ENCODE data around the gene COL4A2. TPM values are rescaled to one million over a fixed set of nuclear protein-coding genes. Genes with fewer than 3 reads are reported as not detected.

Gene COL4A2
- total RNA-seq, 4 donors from 2014 or later = 97.6 to 193 (median 131) TPM

DNA sequence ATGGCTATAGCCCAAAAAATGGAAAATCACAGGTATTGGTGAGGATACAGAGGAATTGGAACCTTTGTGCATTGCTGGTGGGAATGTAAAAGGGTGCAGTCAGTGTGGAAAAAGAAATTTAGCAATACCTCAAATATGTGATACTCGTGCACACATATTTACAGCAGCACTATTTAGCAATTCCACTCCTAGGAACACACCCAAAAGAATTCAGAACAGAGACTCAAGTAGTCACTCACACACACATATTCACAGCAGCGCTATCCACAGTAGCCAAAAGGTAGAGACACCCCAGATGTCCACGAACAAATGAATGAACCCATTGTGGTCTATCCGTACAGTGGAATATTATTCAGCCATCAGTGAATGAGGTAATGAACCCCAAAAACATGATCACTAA, 114.0 kb downstream of the COL4A2 start:
- Histone ChIP-seq H3K27me3 (no peaks in the 10 kb centered on the region), H3K4me3 (replicated peaks in 1 of 3) (no peak overlapping the region), H3K4me1 (peaks cover 0 to 14% of the 10 kb centered on the region in 2 donors), H3K27ac (no peak overlapping the region), H3K9me3 (no peaks in the 10 kb centered on the region), H3K36me3 (no peaks in the 10 kb centered on the region)
- 77 to 81% methylated on average over 4 of the region's 4 CpGs for WGBS, 2 donors
- no peak for DNase-seq
- no peak for TF ChIP-seq POLR2A (IDR thresholded peaks at IDR 0.05)
- TF ChIP-seq, protein P1, sequence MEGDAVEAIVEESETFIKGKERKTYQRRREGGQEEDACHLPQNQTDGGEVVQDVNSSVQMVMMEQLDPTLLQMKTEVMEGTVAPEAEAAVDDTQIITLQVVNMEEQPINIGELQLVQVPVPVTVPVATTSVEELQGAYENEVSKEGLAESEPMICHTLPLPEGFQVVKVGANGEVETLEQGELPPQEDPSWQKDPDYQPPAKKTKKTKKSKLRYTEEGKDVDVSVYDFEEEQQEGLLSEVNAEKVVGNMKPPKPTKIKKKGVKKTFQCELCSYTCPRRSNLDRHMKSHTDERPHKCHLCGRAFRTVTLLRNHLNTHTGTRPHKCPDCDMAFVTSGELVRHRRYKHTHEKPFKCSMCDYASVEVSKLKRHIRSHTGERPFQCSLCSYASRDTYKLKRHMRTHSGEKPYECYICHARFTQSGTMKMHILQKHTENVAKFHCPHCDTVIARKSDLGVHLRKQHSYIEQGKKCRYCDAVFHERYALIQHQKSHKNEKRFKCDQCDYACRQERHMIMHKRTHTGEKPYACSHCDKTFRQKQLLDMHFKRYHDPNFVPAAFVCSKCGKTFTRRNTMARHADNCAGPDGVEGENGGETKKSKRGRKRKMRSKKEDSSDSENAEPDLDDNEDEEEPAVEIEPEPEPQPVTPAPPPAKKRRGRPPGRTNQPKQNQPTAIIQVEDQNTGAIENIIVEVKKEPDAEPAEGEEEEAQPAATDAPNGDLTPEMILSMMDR (IDR thresholded peaks at IDR 0.05) = no peak
- intact Hi-C loops (cut with DNase I) = no loop called here

DNA sequence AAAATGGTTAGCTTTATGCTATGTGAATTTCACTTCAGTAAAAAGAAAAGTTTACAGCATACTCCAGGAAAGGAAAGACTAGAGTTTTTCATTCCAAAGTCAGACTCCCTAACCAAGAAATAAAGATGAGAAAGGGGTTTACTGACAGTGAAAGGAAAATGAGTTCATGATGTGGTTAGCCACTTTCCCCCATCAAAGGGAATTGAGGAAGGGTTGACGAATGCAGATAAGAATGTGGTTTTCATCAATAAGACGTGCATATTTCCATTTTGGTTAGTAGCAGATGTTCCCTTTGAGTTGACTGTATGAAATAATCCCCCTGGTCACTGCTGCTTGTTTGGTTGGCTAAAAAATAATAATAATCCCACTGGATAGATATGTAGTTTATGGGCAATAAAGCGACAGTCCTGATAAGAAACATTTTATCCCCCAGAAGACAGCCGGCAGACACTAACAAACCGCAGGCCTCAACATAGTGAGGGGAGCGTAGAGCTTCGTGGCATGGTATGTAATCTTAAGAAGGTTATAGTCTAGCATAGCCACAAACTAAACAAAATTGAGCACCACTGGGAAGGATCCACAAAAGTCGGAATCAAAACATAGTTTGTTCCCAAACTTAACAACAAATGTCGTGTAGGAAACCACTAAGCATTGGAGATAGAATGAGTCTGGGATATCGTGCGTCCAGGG, 114.8 kb downstream of the COL4A2 start:
- TF ChIP-seq, protein P1 (IDR thresholded peaks at IDR 0.05) = no peak
- TF ChIP-seq POLR2A (IDR thresholded peaks at IDR 0.05) = no peak
- Histone ChIP-seq H3K27me3 (no peaks in the 10 kb centered on the region), H3K4me1 (peaks cover 0 to 16% of the 10 kb centered on the region in 2 donors), H3K9me3 (no peaks in the 10 kb centered on the region), H3K4me3 (replicated peaks in 1 of 3) (no peak overlapping the region), H3K36me3 (no peaks in the 10 kb centered on the region), H3K27ac (no peak overlapping the region)
- no peak for DNase-seq
- intact Hi-C loops (cut with DNase I) = no loop called here
- 88 to 93% methylated on average over 11 of the region's 11 CpGs for WGBS, 2 donors

DNA sequence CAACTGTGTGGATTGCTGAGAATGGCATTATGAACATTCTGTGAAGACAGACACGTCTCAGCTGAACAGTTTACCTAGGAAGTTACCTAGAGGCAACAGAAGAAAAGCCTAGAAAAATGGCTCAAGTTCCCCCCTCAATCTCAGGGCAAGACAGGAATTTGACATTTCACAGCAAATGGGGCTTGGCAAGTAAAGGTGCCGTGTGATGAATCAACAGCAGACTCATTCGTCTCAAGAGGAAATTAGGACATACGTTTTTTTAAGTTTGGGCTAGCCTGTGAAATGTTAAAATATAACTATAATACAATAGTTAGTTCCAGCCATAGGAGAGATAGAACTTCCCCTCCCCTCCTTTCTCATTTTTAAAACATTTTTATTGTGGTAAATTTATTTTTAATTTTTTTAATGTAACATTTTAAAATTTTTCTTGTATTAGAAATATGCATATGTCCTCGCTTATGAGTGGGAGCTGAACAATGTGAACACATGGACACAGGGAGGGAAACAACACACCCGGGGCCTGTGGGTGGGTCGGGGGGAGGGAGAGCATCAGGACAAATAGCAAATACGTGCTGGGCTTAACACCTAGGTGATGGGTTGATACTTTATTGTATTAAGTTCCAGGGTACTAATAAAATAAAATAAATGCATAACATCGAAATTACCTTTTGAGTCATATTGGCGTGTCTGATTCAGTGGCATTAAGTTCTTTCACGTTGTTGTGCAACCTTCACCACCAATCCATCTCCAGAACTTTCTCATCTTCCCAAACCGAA, 116.0 kb downstream of the COL4A2 start:
- H3K4me3 ChIP-seq (replicated peaks in 1 of 3) = no peak overlapping the region
- no peak overlapping the region for H3K27ac ChIP-seq
- H3K9me3 ChIP-seq = no peaks in the 10 kb centered on the region
- H3K4me1 ChIP-seq = peaks cover 0 to 16% of the 10 kb centered on the region in 2 donors
- intact Hi-C loops (cut with DNase I) = no loop called here
- no peak for TF ChIP-seq POLR2A (IDR thresholded peaks at IDR 0.05)
- TF ChIP-seq, protein P1 (IDR thresholded peaks at IDR 0.05) = no peak
- H3K27me3 ChIP-seq = no peaks in the 10 kb centered on the region
- H3K36me3 ChIP-seq = no peaks in the 10 kb centered on the region
- no peak for DNase-seq
- 74 to 80% methylated on average over 12 of the region's 12 CpGs for WGBS, 2 donors

DNA sequence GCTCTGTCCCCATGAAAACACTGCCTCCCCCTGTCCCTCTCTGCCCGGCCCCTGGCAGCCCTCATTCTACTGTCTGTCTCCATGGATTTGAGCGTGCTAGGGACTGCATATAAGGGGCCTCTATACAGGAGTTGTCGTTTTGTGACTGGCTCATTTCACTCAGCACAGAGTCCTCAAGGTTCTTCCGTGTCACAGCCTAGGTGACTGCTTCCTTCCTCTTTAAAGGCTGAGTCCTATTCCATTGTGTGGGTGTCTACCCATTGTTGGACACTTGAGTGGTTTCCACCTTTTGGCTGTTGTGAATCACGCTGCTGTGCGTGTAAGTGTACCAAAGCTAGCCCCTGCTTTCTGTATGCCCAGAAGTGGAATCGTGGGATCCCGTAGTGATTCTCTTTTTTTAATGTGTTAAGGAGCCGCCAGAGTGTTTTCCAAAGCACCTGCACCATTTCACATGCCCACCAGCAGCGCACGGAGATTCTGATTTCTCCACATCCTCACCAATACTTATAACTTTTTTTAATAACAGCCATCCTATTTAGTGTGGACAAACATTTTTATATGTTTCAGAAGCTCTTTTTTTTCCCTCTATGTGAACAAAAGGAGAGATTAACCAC, 116.7 kb downstream of the COL4A2 start:
- no peaks in the 10 kb centered on the region for H3K36me3 ChIP-seq
- no peaks in the 10 kb centered on the region for H3K27me3 ChIP-seq
- H3K9me3 ChIP-seq = no peaks in the 10 kb centered on the region
- no peak overlapping the region for H3K27ac ChIP-seq
- 80 to 87% methylated on average over 11 of the region's 11 CpGs for WGBS, 2 donors
- intact Hi-C loops (cut with DNase I) = no loop called here
- peaks cover 0 to 16% of the 10 kb centered on the region in 2 donors for H3K4me1 ChIP-seq
- no peak overlapping the region for H3K4me3 ChIP-seq (replicated peaks in 1 of 3)
- DNase-seq = no peak
- no peak for TF ChIP-seq POLR2A (IDR thresholded peaks at IDR 0.05)
- TF ChIP-seq, protein P1 (IDR thresholded peaks at IDR 0.05) = no peak
